ENCODE results near the gene ZSWIM3.

DNA sequence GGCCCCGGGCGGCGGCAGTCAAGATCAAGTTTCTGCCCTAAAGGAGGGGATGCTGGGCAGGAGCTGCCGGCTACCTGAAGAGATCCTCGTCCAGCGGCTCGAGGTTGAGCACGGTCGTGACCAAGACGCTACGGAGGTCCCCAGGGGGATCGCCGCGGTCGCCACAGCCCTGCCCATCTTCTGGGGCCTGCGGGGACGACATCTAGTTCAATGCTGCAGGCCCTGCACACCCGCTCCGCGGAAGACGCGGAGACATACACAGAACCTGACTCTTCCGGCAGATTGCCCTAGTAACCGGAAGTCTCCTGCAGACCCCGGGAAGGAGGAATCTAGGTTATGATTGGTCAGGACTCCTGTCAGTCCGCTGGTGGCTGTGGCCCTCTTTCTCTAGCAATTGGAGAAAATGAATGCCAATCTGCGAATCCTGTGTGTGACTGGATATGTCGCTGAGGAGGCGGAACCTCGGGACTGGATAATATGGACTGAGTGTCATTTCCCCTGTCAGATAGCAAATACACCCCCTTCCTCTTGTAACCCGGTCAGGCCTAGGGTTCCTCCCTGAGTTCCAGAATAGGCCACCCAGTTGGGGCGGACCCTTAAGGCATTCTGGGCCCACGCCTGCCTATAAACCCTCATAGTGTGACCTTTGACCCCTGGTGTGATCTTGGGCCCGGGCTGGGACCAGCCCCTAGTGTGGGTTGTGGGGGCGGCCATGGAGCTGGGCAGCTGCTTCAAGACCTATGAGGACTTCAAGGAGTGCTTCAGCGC is at the start of gene ZSWIM3, which contains the start of gene ACOT8:
- TF ChIP-seq, protein P1, sequence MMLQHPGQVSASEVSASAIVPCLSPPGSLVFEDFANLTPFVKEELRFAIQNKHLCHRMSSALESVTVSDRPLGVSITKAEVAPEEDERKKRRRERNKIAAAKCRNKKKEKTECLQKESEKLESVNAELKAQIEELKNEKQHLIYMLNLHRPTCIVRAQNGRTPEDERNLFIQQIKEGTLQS (IDR thresholded peaks at IDR 0.05; ENCODE audit: insufficient read depth, low read depth, low read length), result no peak
- TF ChIP-seq CHD2 (IDR thresholded peaks at IDR 0.05; ENCODE audit: low read length) (peak; percentile 98), POLR2AphosphoS5 (IDR thresholded peaks at IDR 0.05; ENCODE audit: low read depth, low read length) (no peak), JUN (IDR thresholded peaks at IDR 0.05; ENCODE audit: low read depth, low read length) (no peak)
